ENCODE data around the gene MRGPRE.

Gene MRGPRE

DNA sequence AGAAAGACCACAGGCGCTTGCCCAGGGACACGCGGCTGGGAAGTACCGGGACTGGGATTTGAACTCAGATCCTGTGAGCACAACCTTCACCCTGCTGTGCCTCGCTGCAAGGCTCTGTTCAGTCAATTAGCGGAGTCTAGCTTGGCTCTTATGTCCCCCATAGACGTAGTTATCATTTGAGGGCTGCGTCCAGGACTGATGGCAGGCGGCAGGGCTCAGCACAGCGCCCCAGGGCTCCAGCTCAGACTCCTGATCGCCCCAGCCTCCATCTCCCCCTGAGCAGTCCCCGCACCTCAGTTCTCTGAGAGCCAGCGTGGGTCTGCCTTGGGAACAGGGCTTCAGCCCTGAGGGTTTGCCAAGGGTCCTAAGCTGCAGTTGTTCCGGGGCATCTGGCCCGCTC is 33.4 kb downstream of the MRGPRE start:
- H3K27ac ChIP-seq: no peak overlapping the region
- TF ChIP-seq, protein P1, sequence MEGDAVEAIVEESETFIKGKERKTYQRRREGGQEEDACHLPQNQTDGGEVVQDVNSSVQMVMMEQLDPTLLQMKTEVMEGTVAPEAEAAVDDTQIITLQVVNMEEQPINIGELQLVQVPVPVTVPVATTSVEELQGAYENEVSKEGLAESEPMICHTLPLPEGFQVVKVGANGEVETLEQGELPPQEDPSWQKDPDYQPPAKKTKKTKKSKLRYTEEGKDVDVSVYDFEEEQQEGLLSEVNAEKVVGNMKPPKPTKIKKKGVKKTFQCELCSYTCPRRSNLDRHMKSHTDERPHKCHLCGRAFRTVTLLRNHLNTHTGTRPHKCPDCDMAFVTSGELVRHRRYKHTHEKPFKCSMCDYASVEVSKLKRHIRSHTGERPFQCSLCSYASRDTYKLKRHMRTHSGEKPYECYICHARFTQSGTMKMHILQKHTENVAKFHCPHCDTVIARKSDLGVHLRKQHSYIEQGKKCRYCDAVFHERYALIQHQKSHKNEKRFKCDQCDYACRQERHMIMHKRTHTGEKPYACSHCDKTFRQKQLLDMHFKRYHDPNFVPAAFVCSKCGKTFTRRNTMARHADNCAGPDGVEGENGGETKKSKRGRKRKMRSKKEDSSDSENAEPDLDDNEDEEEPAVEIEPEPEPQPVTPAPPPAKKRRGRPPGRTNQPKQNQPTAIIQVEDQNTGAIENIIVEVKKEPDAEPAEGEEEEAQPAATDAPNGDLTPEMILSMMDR (IDR thresholded peaks at IDR 0.05): no peak
- TF ChIP-seq ZFX (IDR thresholded peaks at IDR 0.05; ENCODE audit: borderline replicate concordance): no peak

DNA sequence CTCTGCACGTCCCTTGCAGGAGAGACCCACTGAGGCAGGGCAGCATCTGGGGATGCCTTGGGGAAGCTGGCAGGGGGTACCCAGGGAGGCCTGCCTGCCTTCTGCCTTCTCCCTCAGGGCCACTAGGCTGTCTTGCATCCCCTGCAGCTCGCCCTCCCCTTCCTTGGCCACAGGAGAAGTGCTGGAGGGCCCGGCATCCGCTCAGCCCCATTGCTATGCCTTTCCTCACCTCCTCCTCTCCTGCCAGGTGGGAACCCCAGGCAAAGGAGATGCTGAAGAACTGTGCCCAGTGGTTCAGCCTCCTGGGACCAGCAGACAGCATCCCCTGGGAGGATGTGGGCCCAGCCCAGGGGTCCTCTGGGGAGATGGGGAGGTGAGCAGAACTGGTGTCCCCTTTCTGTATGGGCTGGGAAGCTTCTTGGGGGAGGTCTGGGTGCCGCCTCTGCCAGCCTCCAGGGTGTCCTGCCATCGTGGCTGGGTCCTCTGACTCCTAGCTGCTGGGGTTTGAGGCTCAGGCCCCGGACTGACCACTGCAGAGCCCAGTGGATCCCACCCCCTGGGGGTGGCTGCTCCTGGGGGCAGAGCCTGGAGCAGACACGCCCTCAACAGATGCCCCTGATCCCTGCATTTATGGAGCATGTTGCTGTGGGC is 34.2 kb downstream of the MRGPRE start:
- no peak overlapping the region for H3K27ac ChIP-seq
- TF ChIP-seq ZFX (IDR thresholded peaks at IDR 0.05; ENCODE audit: borderline replicate concordance): no peak
- TF ChIP-seq, protein P1 (IDR thresholded peaks at IDR 0.05): no peak

DNA sequence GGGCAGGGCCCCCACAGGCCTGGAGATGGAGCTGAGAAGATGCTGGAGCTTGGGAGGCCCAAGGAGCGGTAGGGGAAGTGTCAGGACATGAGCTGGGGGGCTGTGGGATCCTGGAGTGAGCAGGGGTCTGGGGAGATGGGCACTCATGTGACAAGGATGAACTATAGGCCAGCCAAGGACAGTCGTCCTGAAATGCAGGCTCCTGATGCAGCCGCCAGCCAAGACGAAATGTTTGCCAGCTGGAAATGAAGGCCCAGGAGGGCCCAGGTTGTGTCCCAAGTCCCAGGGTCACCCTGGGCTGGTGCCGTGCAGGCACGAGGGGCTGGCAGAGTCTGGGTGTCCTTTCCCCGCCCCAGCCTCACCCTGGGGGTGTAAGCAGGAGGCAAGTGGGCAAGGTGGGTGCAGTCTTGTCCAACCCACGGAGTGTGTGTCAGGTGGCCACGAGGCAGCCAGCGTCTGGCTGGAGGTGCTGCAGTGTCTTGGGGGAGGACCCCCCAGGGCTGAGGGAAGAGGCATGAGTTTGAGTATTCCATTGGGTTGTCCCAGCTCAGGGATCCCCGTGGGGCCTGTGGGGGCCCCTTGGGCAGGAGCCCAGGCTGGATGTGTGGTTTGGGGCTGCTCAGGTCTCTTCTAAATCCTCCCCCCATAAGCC is 35.0 kb downstream of the MRGPRE start:
- TF ChIP-seq ZFX (IDR thresholded peaks at IDR 0.05; ENCODE audit: borderline replicate concordance): no peak
- TF ChIP-seq, protein P1 (IDR thresholded peaks at IDR 0.05): no peak
- no peak overlapping the region for H3K27ac ChIP-seq

DNA sequence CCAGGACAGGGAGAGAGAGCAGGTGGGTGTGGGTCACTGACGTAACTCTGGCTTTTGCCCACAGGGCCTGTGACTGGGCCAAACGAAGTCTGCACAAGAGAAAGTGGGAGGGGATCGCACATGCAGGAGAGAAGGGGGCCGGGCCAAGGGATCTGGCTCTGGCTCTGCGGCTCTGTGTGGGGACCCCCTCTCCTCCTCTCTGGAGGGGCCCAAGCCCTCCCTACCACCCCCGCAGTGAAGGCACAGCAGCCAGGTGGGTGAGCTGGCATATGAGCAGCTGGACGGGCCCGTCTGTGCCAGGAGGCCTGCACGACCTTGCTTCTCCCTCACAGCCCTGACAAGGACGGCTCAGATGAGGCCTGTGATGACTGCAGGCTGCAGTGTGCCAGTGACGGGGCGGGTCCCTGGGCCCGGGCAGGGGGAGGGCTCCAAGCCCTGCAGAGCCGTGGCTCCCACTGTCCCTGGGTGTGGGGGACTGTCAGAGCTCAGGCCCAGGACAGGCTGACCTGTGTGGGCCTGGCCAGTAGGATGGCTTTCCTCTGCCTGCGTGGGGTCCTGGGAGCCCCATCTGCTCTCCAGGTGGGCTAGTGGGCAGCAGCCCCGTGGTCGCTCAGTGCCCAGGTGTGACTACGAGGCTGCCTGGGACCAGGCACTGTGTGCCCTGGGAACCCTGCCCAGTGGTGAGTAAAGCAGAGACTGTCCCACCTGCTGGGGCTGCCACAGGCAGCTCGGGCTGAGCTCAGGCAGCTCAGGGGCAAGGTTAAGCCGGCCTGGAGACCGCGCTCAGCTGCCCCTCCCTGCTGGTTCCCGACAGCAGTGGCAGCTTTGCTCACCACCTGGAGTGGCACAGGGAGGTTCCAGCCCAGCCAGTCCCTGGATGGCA is 35.8 kb downstream of the MRGPRE start:
- TF ChIP-seq, protein P1 (IDR thresholded peaks at IDR 0.05): no peak
- no peak for TF ChIP-seq ZFX (IDR thresholded peaks at IDR 0.05; ENCODE audit: borderline replicate concordance)
- no peak overlapping the region for H3K27ac ChIP-seq

DNA sequence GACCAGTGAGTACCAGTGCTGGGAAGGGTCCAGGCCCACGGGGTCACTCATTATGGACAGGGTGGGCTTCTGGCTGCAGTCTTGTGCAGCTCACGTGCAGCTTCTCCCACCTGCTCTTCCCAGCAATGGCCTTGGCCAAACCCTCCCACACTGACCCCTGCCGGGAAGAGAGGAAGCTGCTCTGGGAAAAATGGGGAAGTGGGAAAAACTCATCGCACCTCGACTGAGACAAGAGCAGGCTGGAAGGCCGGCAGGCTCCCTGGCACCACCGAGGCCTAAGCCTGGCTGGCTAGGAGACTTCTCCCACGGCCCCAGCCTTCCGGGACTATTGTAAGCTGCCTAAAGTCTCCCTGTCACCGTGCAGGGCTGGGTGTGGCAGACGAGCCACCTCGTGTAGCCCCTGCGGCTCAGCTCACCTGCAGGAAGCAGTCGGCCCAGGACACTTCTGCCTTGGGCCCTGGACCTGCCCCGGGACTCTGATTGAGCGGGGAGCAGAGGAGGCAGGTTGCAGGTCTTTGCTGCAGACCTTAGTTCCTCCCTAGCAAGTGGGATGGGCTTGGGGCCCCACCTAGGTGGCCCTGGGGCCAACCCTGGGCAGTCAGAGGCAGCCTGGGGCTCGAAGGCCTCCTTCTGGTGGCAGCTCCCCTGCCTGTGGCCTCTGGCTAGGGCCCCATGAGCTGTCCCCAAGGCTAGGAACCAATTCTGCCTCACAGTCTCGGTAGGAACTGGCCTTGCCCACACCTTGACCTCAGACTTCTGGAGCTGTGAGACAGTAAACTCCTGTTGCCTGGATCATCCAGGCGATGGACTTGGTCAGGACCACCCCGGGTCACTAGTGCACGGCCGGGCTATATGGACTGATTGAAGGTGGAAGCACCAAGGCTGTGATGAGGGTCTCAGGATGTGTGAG is 36.7 kb downstream of the MRGPRE start:
- TF ChIP-seq, protein P1 (IDR thresholded peaks at IDR 0.05): peak; percentile 70
- TF ChIP-seq ZFX (IDR thresholded peaks at IDR 0.05; ENCODE audit: borderline replicate concordance): no peak
- H3K27ac ChIP-seq: no peak overlapping the region

DNA sequence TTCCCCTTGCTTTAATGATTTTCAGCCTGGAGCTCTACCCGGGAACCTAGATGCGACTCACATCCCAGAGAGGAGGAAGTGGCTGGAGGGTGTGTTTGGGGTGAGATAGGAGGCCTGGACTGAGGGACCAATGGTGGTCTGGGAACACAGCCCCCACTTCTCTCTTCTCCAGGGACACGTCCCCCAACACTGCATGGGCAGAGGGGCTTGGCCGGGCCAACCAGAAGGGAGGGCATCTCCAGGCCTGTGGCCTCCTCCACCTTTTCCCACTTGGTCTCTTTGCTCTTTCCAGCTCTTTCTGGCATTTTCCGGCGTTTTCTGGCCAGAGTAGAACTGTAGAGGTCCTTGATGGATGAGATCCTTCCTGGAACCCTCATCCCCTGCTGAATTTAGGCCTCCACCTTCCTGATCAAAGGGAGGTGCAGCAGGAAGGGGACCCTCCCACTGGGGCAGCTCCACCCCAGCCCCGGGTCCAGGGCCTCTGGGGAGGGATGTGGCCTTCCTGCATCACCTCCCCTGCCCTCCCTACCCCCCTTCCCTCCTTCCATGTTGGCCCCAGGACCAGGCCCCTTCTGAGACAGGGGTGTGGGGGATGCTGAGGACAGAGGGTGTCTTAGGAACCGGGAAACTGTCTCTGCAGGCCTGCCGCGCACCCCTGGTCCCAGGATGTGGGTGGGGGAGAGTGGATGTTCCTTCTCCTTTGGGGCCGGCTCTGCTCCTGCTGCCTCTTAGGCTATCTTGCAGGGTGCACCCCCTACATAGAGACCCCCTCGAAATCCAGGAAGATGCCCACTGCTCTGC is 38.0 kb downstream of the MRGPRE start:
- TF ChIP-seq ZFX (IDR thresholded peaks at IDR 0.05; ENCODE audit: borderline replicate concordance): no peak
- TF ChIP-seq, protein P1 (IDR thresholded peaks at IDR 0.05): no peak

More for the DNA sequence above, 38.0 kb downstream of the MRGPRE start:
- no peak overlapping the region for H3K27ac ChIP-seq

All from 22Rv1 (cell line).